OCI-LY1 (cell line): ENCODE results near the gene GPR17.

Source experiments
- H2AFZ ChIP-seq: fragments of 200-600 bp; sonication (generic), shearing (Covaris generic); 2 replicates; pipeline ENCODE4 v1.6.0; 2014; ENCODE audit warnings: antibody characterized with exemption, mild to moderate bottlenecking, low read length
- H3F3A ChIP-seq: fragments of 200-600 bp; sonication (generic), shearing (Covaris generic); 2 replicates; pipeline ENCODE4 v1.6.0; 2014; ENCODE audit warnings: mild to moderate bottlenecking, antibody characterized with exemption, low read length, moderate library complexity; ENCODE audit not compliant: insufficient read depth
- H3K27ac ChIP-seq: fragments of 200-600 bp; sonication (generic); 2 replicates; pipeline ENCODE4 v1.5.1; 2014; ENCODE audit warnings: low read length, mixed run types, mild to moderate bottlenecking, low read depth; ENCODE audit not compliant: poor library complexity, severe bottlenecking
- H3K27me3 ChIP-seq: fragments of 200-600 bp; sonication (generic); 2 replicates; pipeline ENCODE4 v1.6.0; 2014; ENCODE audit warnings: antibody characterized with exemption, mild to moderate bottlenecking, low read length, moderate library complexity; ENCODE audit not compliant: insufficient read depth
- H3K36me3 ChIP-seq: fragments of 200-600 bp; sonication (generic); 2 replicates; pipeline ENCODE4 v1.6.1; 2014; ENCODE audit warnings: mild to moderate bottlenecking, antibody characterized with exemption, low read length, moderate library complexity, mixed read lengths; ENCODE audit not compliant: insufficient read depth
- H3K4me1 ChIP-seq: fragments of 200-600 bp; sonication (generic); 2 replicates; pipeline ENCODE4 v1.5.1; 2014; ENCODE audit warnings: mild to moderate bottlenecking, low read length, moderate library complexity; ENCODE audit not compliant: insufficient read depth, severe bottlenecking
- H3K4me2 ChIP-seq: fragments of 200-600 bp; sonication (generic), shearing (Covaris generic); 2 replicates; pipeline ENCODE4 v1.6.1; 2014; ENCODE audit warnings: low read length
- H3K4me3 ChIP-seq: fragments of 200-600 bp; sonication (generic); 2 replicates; pipeline ENCODE4 v1.5.1; 2014; ENCODE audit warnings: low read length, low read depth, mild to moderate bottlenecking, mixed read lengths; ENCODE audit not compliant: poor library complexity, severe bottlenecking
- H3K79me2 ChIP-seq: fragments of 200-600 bp; shearing (Covaris generic); 2 replicates; pipeline ENCODE4 v1.6.1; 2016; ENCODE audit warnings: mixed run types, low read length, mixed read lengths; ENCODE audit not compliant: insufficient read depth
- H3K9ac ChIP-seq: fragments of 200-600 bp; sonication (generic), shearing (Covaris generic); 2 replicates; pipeline ENCODE4 v1.6.1; 2014; ENCODE audit warnings: mild to moderate bottlenecking, low read length, mixed read lengths
- H3K9me2 ChIP-seq: fragments of 200-600 bp; sonication (generic), shearing (Covaris generic); 2 replicates; pipeline ENCODE4 v1.6.1; 2014; ENCODE audit warnings: low read depth, mild to moderate bottlenecking, low read length, mixed read lengths
- H3K9me3 ChIP-seq: fragments of 200-600 bp; shearing (Covaris generic); 2 replicates; pipeline ENCODE4 v1.6.1; 2014; ENCODE audit warnings: low read length, mixed read lengths
- H4K20me1 ChIP-seq: fragments of 200-600 bp; sonication (generic), shearing (Covaris generic); 2 replicates; pipeline ENCODE4 v1.6.0; 2016; ENCODE audit warnings: mild to moderate bottlenecking, low read length; ENCODE audit not compliant: insufficient read depth
- CTCF ChIP-seq: fragments of 200-600 bp; sonication (generic), shearing (Covaris generic); IDR thresholded peaks from 2 replicates; pipeline ENCODE4 v1.5.1; 2017; ENCODE audit warnings: mild to moderate bottlenecking, antibody characterized with exemption, low read length, moderate library complexity, mixed read lengths
- EZH2 ChIP-seq: fragments of 200-600 bp; sonication (generic), shearing (Covaris generic); IDR thresholded peaks from 2 replicates; pipeline ENCODE4 v1.8.0; 2017; ENCODE audit warnings: borderline replicate concordance, mixed run types, mild to moderate bottlenecking, antibody characterized with exemption, low read length, moderate library complexity, mixed read lengths

The GPR17 gene

GRCh38 chr2:127642706-127643438 is 3.1 kb upstream of the GPR17 start:
- Histone ChIP-seq H3K36me3 (no peaks in the 10 kb centered on the region), H3K27me3 (no peaks in the 10 kb centered on the region; the same call in 1 of the 2 replicates), H2AFZ (no peak overlapping the region), H3K9ac (no peak overlapping the region), H3K4me1 (peaks cover 7% of the 10 kb centered on the region), H3K79me2 (no peaks in the 10 kb centered on the region), H3F3A (no peaks in the 10 kb centered on the region), H4K20me1 (no peaks in the 10 kb centered on the region), H3K4me3 (no peak overlapping the region), H3K9me2 (no peaks in the 10 kb centered on the region), H3K9me3 (no peaks in the 10 kb centered on the region), H3K4me2 (no peak overlapping the region), H3K27ac (no peak overlapping the region)
- TF ChIP-seq EZH2 (no peak), CTCF (no peak)

- TF ChIP-seq CTCF (no peak), EZH2 (no peak)
- H3K9ac ChIP-seq = no peak overlapping the region
- H3K9me3 ChIP-seq = no peaks in the 10 kb centered on the region
- H3K9me2 ChIP-seq = no peaks in the 10 kb centered on the region
- H3K36me3 ChIP-seq = no peaks in the 10 kb centered on the region
- no peak overlapping the region for H3K27ac ChIP-seq
- no peaks in the 10 kb centered on the region; the same call in 1 of the 2 replicates for H3K27me3 ChIP-seq
- no peaks in the 10 kb centered on the region for H3K79me2 ChIP-seq
- no peaks in the 10 kb centered on the region for H4K20me1 ChIP-seq
- no peaks in the 10 kb centered on the region for H3F3A ChIP-seq
- H2AFZ ChIP-seq = no peak overlapping the region
- peaks cover 7% of the 10 kb centered on the region for H3K4me1 ChIP-seq
- no peak overlapping the region for H3K4me3 ChIP-seq
- H3K4me2 ChIP-seq = no peak overlapping the region
Observed at GRCh38 chr2:127643439-127644065, 2.4 kb upstream of the GPR17 start.

GRCh38 chr2:127644066-127645025 is 1.6 kb upstream of the GPR17 start:
- Histone ChIP-seq H3K9me2 (no peaks in the 10 kb centered on the region), H3K4me1 (peaks cover 7% of the 10 kb centered on the region), H3F3A (no peaks in the 10 kb centered on the region), H3K9me3 (no peaks in the 10 kb centered on the region), H3K27ac (no peak overlapping the region), H3K79me2 (no peaks in the 10 kb centered on the region), H3K27me3 (no peaks in the 10 kb centered on the region; the same call in 1 of the 2 replicates), H4K20me1 (no peaks in the 10 kb centered on the region), H3K4me3 (no peak overlapping the region), H2AFZ (no peak overlapping the region), H3K36me3 (no peaks in the 10 kb centered on the region), H3K9ac (no peak overlapping the region), H3K4me2 (no peak overlapping the region)
- TF ChIP-seq EZH2 = no peak
- no peak for TF ChIP-seq CTCF
